Mucosa of stomach (tissue), 1 donor: ENCODE data around the gene CABP4.
A peak's percentile ranks its signal among the peaks of the same experiment; 100 is the strongest.

Experiments used
- H3K27me3 ChIP-seq: one replicate; pipeline ENCODE4 v1.7.0; 2013; ENCODE audit warnings: mild to moderate bottlenecking, low read length; ENCODE audit not compliant: control insufficient read depth, insufficient read depth
- H3K36me3 ChIP-seq: one replicate; pipeline ENCODE4 v1.7.0; 2013; ENCODE audit warnings: low read length; ENCODE audit not compliant: control insufficient read depth, insufficient read depth
- H3K4me1 ChIP-seq: one replicate; pipeline ENCODE4 v1.7.0; 2013; ENCODE audit warnings: mild to moderate bottlenecking, low read length; ENCODE audit not compliant: control insufficient read depth, insufficient read depth
- H3K4me3 ChIP-seq: one replicate; pipeline ENCODE4 v1.7.0; 2013; ENCODE audit warnings: low read length
- H3K9ac ChIP-seq: one replicate; pipeline ENCODE4 v1.7.0; 2013; ENCODE audit warnings: mild to moderate bottlenecking, low read length, moderate library complexity
- H3K9me3 ChIP-seq: one replicate; pipeline ENCODE4 v1.7.0; 2013; ENCODE audit warnings: mild to moderate bottlenecking, low read length, moderate library complexity; ENCODE audit not compliant: control insufficient read depth
- donor health status: Pancreatic carcinoma.

The CABP4 gene

DNA sequence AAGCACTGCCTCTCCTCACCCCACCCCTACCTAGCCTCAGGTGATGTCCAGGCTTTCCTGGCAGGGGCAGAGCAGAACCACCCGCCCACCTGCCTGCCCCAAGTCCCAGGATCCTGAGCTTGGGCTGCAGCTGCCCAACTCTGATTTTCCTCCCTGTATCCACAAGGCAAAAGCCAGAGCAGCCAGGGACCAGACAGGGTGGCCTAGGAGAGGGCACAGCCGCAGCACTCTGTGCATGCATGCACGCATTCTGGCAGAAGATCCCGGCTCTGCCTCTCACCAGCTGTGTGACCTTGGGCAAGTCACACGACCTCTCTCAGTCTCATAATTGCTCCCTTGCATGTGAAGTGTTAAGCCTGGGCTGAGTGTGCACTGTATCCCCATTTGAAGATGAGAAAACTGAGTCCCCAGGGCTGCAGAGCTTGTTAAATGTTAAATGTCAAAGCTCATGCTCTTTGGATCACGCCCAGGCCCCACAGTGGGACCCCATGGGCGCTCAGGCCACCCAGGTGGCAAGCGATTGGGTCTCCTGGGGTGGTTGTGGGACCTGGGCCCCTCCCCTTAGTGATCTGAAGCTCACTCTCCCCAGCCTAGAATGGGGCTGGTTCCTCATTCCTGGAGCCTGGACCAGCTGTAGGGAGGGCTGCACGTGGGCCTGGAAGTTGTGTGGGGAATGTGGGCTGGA, 42.5 kb upstream of the CABP4 start:
- peaks cover 14% of the 10 kb centered on the region for H3K27me3 ChIP-seq
- no peaks in the 10 kb centered on the region for H3K36me3 ChIP-seq
- H3K4me3 ChIP-seq = no peak overlapping the region
- peaks cover 52% of the 10 kb centered on the region for H3K4me1 ChIP-seq
- no peaks in the 10 kb centered on the region for H3K9me3 ChIP-seq
- H3K9ac ChIP-seq = no peak overlapping the region

DNA sequence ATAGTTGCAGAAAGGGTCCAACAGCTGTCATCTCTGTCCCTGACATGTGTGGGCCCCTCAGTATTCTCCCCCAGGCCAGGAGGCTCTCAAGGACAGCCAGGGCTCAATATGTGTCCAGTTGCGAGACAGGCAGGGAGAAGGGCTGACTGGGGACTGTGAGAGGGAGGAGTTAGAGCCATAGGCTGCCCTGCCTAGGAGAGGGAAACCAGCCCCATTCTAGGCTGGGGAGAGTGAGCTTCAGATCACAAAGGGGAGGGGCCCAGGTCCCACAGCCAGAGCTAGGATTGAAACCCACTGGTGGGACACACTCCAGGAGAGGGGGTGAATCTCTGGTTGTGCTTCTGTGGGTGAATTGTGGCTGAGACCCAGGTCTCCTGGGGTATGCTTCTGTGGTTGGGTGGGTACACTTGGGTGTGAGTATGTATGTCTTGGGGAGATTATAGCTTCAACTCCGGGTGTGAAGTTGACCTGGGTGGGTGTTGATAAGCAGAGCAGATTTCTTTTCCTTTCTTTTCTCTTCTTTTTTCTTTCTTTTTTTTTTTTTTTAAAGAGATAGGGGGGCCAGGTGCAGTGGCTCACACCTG, 41.8 kb upstream of the CABP4 start:
- H3K9me3 ChIP-seq = no peaks in the 10 kb centered on the region
- no peak overlapping the region for H3K4me3 ChIP-seq
- H3K9ac ChIP-seq = no peak overlapping the region
- H3K36me3 ChIP-seq = no peaks in the 10 kb centered on the region
- peaks cover 52% of the 10 kb centered on the region for H3K4me1 ChIP-seq
- peaks cover 14% of the 10 kb centered on the region for H3K27me3 ChIP-seq

DNA sequence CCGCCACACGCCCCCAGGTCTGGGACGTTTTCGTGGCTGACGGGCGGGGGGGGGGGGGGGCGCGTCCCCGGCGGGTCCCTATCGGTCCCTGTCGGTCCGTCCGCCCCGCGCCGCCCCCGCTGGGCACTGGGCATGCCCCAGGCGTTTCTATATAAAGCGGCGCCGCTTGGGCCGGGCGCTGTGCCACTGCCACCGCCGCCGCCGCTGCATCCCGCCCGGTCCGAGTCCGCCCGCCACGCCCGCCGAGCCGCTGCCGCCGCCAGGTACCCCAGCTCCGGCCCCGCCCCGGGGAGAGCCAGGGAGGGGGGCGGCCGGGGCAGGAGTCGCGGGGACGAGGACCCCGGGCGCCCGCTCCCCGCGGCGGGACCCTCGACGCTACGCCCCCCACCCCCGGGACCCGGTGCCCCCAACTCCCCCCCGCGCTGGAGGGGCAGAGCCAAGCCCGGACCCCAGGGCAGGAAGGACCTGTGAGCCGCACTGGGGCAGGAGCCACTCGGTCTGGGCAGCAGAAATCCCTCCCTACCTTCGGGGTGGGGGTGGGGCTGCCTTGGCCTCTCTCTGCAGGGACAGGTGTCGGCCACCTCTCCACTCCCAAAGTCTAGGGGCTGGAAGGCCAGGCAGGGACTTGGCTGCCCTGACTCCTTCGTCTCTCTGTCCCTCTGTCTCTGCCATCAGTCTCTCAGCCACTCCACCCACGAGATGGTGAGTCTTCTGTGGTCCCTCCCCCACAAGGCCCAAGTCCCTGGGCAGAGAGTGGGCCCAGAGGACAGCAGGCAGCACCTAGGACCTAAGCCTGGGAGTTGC, 39.5 kb upstream of the CABP4 start, which contains the start of gene CARNS1:
Gene CARNS1 (plus strand): TSS at position 178 of the 804 bp plus-strand sequence. CDS start 522 bp downstream, at position 700.
- Histone ChIP-seq H3K9ac (no peak within 1 kb of the TSS), H3K4me3 (no peak within 1 kb of the TSS), H3K9me3 (no peaks in the 10 kb centered on the region), H3K36me3 (no peaks in the 10 kb centered on the region), H3K4me1 (peaks cover 56% of the 10 kb centered on the region), H3K27me3 (peaks cover 11% of the 10 kb centered on the region)

DNA sequence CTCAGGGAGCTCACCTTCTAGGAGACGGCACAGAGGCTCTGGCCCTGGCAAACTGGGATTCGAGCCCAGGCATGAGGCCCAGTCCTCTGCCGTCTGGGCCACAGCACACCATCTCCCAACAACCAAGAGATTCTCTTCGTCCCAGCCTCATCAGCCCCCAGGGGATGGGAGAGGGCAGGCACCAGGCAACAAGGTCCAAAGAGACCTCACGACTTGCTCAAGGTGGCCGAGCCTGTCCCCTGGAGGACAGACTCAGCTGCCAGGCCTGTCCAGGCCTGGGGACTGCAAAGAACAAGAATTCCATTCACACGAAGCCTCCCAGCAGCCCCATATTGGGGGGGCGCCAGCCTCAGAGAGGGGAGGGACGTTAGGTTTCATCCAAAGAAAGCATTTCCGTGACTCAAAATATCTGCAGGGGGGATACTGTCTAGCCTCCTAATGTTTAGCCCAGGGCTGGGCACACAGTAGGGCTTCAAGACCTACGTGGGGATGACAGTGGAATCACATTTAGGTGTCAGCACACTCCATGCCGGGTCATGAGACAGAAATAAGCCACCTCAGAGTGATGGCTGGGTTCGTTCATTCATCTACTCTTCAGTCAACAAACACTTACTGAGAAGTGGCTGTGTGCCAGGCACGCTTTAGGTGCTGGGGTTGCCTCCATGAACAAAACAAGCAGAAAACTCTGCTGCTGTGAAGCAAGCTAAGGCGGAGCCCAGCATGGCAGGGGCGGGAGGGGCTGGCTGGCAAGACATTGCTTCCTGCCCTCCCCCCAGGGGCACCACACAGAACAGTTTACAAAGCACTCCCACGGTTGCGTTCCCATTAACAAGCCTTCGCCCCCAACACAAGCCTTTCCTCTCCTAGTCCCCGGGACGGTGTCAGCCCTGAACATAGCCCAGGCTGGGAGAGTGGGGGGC, 38.5 kb upstream of the CABP4 start:
- Histone ChIP-seq H3K4me3 (no peak overlapping the region), H3K27me3 (peaks cover 4% of the 10 kb centered on the region), H3K9me3 (no peaks in the 10 kb centered on the region), H3K9ac (no peak overlapping the region), H3K4me1 (peaks cover 46% of the 10 kb centered on the region), H3K36me3 (no peaks in the 10 kb centered on the region)

DNA sequence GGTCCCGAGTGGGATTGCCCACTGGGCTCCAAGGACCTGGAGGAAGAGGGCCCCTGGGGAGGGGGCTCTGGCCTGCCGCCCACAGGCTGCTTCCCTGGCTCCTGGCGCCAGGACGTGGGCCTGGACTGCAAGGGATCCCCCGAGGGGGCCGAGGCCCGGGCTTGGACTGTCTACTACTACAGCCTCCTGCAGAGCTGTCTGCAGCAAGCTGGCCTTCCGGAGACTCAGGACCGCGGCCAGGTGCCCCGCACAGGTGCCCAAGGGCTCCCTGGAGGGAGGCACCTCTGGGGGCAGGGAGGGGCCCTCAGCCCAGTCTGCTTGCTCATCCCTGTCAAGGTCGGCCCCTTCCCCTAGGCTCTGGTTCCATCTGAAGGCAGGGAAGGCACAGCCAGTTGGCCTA, 37.7 kb upstream of the CABP4 start:
- Histone ChIP-seq H3K4me1 (peaks cover 45% of the 10 kb centered on the region), H3K9ac (no peak overlapping the region), H3K4me3 (no peak overlapping the region), H3K9me3 (no peaks in the 10 kb centered on the region), H3K27me3 (peaks cover 4% of the 10 kb centered on the region), H3K36me3 (no peaks in the 10 kb centered on the region)

DNA sequence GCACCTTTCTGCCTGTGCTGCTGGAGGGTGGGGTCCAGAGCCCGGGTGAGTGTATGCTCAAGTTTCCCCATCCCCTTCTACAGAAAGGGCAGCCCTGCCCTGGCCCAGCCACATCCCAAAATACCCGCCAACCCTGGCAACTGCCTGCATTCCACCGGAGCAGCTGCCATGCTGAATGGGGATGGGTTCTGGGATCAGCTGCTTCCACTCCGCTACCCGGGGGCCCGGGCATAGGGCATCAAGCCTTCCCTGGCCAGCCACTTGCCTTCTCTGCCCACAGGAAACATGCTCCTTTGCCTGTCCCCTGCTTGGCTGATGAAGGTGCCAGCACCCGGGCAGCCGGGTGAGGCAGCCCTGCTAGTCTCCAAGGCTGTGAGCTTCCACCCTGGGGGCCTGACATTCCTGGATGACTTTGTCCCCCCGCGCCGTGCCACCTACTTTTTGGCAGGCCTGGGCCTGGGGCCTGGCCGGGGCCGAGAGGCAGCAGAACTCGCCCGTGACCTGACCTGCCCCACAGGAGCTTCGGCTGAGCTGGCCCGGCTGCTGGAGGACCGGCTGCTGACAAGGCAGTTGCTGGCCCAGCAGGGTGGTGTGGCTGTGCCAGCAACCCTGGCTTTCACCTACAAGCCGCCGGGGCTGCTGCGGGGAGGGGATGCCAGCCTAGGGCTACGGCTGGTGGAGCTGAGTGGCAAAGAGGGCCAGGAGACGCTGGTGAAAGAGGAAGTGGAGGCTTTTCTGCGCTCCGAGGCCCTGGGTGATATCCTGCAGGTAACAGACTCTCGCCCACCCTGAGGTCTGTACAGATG, 36.5 kb upstream of the CABP4 start:
- no peaks in the 10 kb centered on the region for H3K36me3 ChIP-seq
- peaks cover 4% of the 10 kb centered on the region for H3K27me3 ChIP-seq
- peaks cover 44% of the 10 kb centered on the region for H3K4me1 ChIP-seq
- H3K4me3 ChIP-seq = no peak overlapping the region
- H3K9me3 ChIP-seq = no peaks in the 10 kb centered on the region
- no peak overlapping the region for H3K9ac ChIP-seq

DNA sequence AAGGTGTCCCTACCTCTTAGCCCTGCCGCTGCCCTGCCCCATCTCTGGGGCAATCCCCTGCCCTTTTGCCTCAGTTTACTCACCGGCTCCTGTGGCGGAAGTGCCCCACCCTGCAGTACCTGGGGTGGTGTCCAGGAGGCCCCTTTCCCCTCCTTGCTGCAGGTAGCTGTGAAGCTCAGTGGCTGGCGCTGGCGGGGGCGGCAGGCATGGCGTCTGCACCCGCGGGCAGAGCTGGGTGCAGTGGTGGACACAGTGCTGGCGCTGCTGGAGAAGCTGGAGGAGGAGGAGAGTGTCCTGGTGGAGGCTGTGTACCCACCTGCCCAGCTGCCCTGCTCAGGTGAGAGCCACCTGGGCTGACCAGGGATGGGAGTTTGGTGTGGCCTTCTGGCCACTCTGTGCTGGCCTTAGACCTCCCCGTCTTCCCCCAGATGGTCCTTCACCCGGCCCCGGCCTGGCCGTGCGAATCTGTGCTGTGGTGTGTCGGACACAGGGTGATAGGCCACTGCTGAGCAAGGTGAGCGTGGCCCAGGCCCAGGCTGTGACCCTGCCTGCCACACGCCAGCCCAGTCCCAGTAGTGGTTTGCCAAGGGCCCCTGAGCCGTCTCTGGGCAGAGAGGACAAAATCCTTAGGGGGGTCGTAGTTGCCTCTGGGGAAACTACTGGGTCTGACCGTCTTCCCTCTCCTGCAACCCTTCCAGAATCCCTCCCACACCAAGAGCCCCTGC, 35.7 kb upstream of the CABP4 start:
- peaks cover 43% of the 10 kb centered on the region for H3K4me1 ChIP-seq

DNA sequence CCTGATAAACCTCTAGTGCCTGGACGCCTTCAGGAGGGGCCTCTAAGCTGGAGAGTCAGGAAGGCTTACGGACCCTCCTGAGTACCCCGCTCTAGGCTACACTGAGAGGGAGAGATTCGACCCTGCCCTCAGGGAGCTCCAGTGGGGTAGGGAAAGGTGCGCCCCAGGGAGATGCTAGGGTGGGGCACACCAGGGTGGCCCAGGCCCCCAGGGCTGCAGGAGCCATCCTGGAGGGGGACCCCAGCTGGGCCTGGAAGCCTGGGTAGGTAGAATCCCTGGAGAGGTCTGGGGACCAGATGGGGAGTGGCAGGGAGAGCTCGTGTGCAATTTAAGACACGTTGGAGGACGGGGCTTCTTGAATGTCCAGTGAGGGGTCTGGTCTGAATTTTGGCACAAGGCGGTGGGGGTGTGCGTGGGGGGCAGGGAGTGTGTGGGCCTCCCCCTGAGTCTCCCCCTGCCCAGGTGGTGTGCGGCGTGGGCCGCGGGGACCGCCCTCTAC, 35.0 kb upstream of the CABP4 start:
- peak overlapping the region; percentile 53 for H3K9ac ChIP-seq
- no peak overlapping the region for H3K4me3 ChIP-seq
- no peaks in the 10 kb centered on the region for H3K36me3 ChIP-seq
- H3K27me3 ChIP-seq = peaks cover under 1% of the 10 kb centered on the region
- no peaks in the 10 kb centered on the region for H3K9me3 ChIP-seq
- peaks cover 36% of the 10 kb centered on the region for H3K4me1 ChIP-seq

More for the DNA sequence above, 35.7 kb upstream of the CABP4 start:
- no peaks in the 10 kb centered on the region for H3K36me3 ChIP-seq
- H3K9me3 ChIP-seq = no peaks in the 10 kb centered on the region
- no peak overlapping the region for H3K9ac ChIP-seq
- H3K4me3 ChIP-seq = no peak overlapping the region
- H3K27me3 ChIP-seq = peaks cover 4% of the 10 kb centered on the region

DNA sequence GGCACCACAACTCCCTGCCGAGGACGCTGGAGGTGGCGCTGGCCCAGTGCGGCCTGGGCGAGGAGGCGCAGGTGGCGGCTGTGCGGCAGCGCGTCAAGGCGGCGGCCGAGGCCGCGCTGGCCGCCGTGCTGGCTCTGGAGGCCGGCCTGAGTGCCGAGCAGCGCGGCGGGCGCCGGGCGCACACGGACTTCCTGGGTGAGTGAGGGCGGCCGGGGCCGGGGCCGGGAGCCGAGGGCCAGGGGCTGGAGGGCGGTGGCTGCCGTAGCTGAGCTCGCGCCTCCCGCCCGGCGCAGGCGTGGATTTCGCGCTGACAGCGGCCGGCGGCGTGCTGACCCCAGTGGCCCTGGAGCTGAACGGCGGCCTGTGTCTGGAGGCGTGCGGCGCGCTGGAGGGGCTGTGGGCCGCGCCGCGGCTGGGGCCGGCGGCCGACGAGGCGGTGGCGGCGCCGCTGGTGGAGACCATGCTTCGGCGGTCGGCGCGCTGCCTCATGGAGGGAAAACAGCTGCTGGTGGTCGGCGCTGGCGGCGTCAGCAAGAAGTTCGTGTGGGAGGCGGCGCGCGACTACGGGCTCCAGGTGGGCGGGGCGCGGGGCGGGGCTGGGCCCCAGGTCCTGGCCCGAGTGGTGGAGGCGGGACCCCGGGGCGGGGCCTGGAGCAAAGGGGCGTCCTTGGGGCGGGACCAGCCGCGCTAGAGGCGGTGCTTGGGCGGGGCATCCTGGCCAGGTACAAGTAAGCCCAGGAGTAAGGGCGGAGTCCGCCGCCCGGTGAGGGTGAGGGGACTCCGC, 34.3 kb upstream of the CABP4 start:
- no peaks in the 10 kb centered on the region for H3K9me3 ChIP-seq

DNA sequence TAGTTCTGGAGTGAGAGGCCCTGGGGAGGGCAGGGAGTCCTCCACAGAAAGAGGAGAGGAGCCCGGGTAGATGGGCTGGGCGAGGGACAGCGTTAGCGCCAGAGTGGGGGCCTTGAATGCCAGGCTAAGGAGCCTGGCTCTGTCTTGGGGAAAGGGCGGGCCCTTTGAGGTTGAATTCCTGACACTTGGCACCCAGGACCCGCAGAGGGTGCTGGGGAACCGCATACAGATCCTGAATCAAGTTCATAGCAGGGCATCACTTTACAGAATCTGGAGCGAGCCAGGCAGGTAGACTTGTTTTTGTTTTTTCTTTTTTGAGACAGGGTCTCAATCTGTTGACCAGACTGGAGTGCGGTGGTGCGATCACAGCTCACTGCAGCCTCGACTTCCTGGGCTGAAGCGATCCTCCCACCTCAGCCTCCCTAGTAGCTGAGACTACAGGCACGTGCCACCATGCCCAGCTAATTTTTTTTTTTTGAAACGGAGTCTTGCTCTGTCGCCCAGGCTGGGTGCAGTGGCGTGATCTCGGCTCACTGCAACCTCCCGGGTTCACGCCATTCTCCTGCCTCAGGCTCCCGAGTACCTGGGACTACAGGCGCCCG, 33.6 kb upstream of the CABP4 start:
- Histone ChIP-seq H3K4me1 (peaks cover 27% of the 10 kb centered on the region), H3K9ac (peak overlapping the region; percentile 47), H3K4me3 (no peak overlapping the region)

More for the DNA sequence above, 34.3 kb upstream of the CABP4 start:
- Histone ChIP-seq H3K4me1 (peaks cover 34% of the 10 kb centered on the region), H3K27me3 (no peaks in the 10 kb centered on the region), H3K4me3 (no peak overlapping the region), H3K36me3 (no peaks in the 10 kb centered on the region), H3K9ac (peak overlapping the region; percentile 53)

More for the DNA sequence above, 33.6 kb upstream of the CABP4 start:
- Histone ChIP-seq H3K27me3 (no peaks in the 10 kb centered on the region), H3K9me3 (no peaks in the 10 kb centered on the region), H3K36me3 (no peaks in the 10 kb centered on the region)
